Measurements from ENCODE around the gene PFN1. TPM values are rescaled to one million over a fixed set of nuclear protein-coding genes. Genes with fewer than 3 reads are reported as not detected.

PFN1 gene
- total and polyA plus RNA-seq, 9 of the 15 experiments (the other 6 are each of a cell fraction or from before 2014, with no cell fraction given): 60.5 to 1,479 (median 456) TPM

DNA sequence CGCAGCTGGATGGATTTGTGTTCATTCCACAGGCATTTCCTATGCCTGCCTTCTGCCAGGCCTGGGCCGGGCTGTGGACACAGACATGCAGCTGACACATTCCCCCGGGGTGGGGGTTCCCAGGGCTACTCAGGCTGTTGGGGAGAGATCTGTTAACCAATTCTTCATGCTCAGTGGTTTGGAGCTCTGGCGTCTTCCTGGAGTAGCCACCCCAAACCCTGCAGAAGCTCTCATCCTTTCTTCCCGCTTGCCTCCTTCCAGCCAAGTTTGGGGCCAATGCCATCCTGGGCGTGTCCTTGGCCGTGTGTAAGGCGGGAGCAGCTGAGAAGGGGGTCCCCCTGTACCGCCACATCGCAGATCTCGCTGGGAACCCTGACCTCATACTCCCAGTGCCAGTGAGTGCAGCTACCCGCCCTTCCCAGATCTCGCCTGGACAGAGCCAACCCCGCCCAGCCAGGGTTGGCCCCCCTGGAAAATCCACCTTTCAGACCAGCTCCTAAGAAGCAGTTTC is 5.2 kb upstream of the PFN1 start (continued):
- TF ChIP-seq, protein P1, sequence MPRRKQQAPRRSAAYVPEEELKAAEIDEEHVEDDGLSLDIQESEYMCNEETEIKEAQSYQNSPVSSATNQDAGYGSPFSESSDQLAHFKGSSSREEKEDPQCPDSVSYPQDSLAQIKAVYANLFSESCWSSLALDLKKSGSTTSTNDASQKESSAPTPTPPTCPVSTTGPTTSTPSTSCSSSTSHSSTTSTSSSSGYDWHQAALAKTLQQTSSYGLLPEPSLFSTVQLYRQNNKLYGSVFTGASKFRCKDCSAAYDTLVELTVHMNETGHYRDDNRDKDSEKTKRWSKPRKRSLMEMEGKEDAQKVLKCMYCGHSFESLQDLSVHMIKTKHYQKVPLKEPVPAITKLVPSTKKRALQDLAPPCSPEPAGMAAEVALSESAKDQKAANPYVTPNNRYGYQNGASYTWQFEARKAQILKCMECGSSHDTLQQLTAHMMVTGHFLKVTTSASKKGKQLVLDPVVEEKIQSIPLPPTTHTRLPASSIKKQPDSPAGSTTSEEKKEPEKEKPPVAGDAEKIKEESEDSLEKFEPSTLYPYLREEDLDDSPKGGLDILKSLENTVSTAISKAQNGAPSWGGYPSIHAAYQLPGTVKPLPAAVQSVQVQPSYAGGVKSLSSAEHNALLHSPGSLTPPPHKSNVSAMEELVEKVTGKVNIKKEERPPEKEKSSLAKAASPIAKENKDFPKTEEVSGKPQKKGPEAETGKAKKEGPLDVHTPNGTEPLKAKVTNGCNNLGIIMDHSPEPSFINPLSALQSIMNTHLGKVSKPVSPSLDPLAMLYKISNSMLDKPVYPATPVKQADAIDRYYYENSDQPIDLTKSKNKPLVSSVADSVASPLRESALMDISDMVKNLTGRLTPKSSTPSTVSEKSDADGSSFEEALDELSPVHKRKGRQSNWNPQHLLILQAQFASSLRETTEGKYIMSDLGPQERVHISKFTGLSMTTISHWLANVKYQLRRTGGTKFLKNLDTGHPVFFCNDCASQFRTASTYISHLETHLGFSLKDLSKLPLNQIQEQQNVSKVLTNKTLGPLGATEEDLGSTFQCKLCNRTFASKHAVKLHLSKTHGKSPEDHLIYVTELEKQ (CRISPR knock-in tag; IDR thresholded peaks at IDR 0.05): no peak
- TF ChIP-seq MYC (IDR thresholded peaks at IDR 0.05; ENCODE audit: low read depth, low read length) (no peak), MYC (CRISPR knock-in tag; IDR thresholded peaks at IDR 0.05; ENCODE audit: borderline replicate concordance, low read depth) (no peak), ZNF551 (CRISPR knock-in tag; IDR thresholded peaks at IDR 0.05) (no peak), RBM39 (optimal IDR thresholded peaks at IDR 0.05; ENCODE audit: low read depth, low read length) (no peak), SP1 (CRISPR knock-in tag; IDR thresholded peaks at IDR 0.05) (no peak)
- TF ChIP-seq, protein P2, sequence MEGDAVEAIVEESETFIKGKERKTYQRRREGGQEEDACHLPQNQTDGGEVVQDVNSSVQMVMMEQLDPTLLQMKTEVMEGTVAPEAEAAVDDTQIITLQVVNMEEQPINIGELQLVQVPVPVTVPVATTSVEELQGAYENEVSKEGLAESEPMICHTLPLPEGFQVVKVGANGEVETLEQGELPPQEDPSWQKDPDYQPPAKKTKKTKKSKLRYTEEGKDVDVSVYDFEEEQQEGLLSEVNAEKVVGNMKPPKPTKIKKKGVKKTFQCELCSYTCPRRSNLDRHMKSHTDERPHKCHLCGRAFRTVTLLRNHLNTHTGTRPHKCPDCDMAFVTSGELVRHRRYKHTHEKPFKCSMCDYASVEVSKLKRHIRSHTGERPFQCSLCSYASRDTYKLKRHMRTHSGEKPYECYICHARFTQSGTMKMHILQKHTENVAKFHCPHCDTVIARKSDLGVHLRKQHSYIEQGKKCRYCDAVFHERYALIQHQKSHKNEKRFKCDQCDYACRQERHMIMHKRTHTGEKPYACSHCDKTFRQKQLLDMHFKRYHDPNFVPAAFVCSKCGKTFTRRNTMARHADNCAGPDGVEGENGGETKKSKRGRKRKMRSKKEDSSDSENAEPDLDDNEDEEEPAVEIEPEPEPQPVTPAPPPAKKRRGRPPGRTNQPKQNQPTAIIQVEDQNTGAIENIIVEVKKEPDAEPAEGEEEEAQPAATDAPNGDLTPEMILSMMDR (IDR thresholded peaks at IDR 0.05 in 2 of 3, conservative IDR thresholded peaks at IDR 0.05 in 1 of 3; ENCODE audit: insufficient read depth in 2 of 3, low read depth in 1 of 3, low read length in 3 of 3): no peak
- TF ChIP-seq, protein P3, sequence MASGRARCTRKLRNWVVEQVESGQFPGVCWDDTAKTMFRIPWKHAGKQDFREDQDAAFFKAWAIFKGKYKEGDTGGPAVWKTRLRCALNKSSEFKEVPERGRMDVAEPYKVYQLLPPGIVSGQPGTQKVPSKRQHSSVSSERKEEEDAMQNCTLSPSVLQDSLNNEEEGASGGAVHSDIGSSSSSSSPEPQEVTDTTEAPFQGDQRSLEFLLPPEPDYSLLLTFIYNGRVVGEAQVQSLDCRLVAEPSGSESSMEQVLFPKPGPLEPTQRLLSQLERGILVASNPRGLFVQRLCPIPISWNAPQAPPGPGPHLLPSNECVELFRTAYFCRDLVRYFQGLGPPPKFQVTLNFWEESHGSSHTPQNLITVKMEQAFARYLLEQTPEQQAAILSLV (tag; IDR thresholded peaks at IDR 0.05): no peak
- TF ChIP-seq, protein P4, sequence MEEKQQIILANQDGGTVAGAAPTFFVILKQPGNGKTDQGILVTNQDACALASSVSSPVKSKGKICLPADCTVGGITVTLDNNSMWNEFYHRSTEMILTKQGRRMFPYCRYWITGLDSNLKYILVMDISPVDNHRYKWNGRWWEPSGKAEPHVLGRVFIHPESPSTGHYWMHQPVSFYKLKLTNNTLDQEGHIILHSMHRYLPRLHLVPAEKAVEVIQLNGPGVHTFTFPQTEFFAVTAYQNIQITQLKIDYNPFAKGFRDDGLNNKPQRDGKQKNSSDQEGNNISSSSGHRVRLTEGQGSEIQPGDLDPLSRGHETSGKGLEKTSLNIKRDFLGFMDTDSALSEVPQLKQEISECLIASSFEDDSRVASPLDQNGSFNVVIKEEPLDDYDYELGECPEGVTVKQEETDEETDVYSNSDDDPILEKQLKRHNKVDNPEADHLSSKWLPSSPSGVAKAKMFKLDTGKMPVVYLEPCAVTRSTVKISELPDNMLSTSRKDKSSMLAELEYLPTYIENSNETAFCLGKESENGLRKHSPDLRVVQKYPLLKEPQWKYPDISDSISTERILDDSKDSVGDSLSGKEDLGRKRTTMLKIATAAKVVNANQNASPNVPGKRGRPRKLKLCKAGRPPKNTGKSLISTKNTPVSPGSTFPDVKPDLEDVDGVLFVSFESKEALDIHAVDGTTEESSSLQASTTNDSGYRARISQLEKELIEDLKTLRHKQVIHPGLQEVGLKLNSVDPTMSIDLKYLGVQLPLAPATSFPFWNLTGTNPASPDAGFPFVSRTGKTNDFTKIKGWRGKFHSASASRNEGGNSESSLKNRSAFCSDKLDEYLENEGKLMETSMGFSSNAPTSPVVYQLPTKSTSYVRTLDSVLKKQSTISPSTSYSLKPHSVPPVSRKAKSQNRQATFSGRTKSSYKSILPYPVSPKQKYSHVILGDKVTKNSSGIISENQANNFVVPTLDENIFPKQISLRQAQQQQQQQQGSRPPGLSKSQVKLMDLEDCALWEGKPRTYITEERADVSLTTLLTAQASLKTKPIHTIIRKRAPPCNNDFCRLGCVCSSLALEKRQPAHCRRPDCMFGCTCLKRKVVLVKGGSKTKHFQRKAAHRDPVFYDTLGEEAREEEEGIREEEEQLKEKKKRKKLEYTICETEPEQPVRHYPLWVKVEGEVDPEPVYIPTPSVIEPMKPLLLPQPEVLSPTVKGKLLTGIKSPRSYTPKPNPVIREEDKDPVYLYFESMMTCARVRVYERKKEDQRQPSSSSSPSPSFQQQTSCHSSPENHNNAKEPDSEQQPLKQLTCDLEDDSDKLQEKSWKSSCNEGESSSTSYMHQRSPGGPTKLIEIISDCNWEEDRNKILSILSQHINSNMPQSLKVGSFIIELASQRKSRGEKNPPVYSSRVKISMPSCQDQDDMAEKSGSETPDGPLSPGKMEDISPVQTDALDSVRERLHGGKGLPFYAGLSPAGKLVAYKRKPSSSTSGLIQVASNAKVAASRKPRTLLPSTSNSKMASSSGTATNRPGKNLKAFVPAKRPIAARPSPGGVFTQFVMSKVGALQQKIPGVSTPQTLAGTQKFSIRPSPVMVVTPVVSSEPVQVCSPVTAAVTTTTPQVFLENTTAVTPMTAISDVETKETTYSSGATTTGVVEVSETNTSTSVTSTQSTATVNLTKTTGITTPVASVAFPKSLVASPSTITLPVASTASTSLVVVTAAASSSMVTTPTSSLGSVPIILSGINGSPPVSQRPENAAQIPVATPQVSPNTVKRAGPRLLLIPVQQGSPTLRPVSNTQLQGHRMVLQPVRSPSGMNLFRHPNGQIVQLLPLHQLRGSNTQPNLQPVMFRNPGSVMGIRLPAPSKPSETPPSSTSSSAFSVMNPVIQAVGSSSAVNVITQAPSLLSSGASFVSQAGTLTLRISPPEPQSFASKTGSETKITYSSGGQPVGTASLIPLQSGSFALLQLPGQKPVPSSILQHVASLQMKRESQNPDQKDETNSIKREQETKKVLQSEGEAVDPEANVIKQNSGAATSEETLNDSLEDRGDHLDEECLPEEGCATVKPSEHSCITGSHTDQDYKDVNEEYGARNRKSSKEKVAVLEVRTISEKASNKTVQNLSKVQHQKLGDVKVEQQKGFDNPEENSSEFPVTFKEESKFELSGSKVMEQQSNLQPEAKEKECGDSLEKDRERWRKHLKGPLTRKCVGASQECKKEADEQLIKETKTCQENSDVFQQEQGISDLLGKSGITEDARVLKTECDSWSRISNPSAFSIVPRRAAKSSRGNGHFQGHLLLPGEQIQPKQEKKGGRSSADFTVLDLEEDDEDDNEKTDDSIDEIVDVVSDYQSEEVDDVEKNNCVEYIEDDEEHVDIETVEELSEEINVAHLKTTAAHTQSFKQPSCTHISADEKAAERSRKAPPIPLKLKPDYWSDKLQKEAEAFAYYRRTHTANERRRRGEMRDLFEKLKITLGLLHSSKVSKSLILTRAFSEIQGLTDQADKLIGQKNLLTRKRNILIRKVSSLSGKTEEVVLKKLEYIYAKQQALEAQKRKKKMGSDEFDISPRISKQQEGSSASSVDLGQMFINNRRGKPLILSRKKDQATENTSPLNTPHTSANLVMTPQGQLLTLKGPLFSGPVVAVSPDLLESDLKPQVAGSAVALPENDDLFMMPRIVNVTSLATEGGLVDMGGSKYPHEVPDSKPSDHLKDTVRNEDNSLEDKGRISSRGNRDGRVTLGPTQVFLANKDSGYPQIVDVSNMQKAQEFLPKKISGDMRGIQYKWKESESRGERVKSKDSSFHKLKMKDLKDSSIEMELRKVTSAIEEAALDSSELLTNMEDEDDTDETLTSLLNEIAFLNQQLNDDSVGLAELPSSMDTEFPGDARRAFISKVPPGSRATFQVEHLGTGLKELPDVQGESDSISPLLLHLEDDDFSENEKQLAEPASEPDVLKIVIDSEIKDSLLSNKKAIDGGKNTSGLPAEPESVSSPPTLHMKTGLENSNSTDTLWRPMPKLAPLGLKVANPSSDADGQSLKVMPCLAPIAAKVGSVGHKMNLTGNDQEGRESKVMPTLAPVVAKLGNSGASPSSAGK (IDR thresholded peaks at IDR 0.05): no peak
